ES-I3 (cell line): Measurements from ENCODE around the gene MAN2A2.

Experiments used
- H3K36me3 ChIP-seq: 2 replicates; pipeline ENCODE4 v1.6.1; 2013; ENCODE audit warnings: mild to moderate bottlenecking, low read length, control low read depth, moderate library complexity; ENCODE audit not compliant: insufficient read depth
- H3K4me1 ChIP-seq: 2 replicates; pipeline ENCODE4 v1.6.1; 2013; ENCODE audit warnings: mild to moderate bottlenecking, control low read depth, low read length; ENCODE audit not compliant: insufficient read depth
- H3K9ac ChIP-seq: 2 replicates; pipeline ENCODE4 v1.6.1; 2013; ENCODE audit warnings: low read depth, mild to moderate bottlenecking, low read length, moderate library complexity
- H3K9me3 ChIP-seq: 2 replicates; pipeline ENCODE4 v1.6.1; 2013; ENCODE audit warnings: mild to moderate bottlenecking, low read length, moderate library complexity; ENCODE audit not compliant: control insufficient read depth, insufficient read depth

The MAN2A2 gene

GRCh38 chr15:90939756-90940155, 36.7 kb downstream of the MAN2A2 start:
- Histone ChIP-seq H3K9me3 (no peaks in the 10 kb centered on the region), H3K9ac (no peak overlapping the region), H3K4me1 (no peaks in the 10 kb centered on the region), H3K36me3 (peaks cover 33% of the 10 kb centered on the region)

DNA sequence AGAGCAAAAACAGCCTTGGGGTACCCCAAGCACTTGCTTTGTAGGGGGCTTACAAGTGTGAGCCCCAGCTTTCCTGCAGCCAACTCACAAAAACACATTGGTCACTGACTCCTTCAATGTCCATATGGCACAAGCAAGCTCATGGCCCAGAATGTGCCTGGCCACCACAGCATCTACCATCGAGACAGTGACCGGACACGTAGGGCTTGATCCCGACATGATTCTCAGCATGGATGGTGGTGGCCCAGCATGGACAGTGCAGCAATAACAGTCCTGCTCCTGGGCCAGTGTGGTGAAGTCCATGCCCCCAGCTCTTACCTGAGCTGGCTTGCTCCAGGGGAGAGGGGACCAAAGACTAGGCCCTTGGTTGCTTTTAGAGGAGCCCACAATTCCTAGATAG, 37.9 kb downstream of the MAN2A2 start:
- H3K36me3 ChIP-seq: peaks cover 38% of the 10 kb centered on the region
- no peaks in the 10 kb centered on the region for H3K9me3 ChIP-seq
- H3K4me1 ChIP-seq: no peaks in the 10 kb centered on the region
- no peak overlapping the region for H3K9ac ChIP-seq

- H3K4me1 ChIP-seq: no peaks in the 10 kb centered on the region
- peaks cover 43% of the 10 kb centered on the region for H3K36me3 ChIP-seq
- no peak overlapping the region for H3K9ac ChIP-seq
- no peaks in the 10 kb centered on the region for H3K9me3 ChIP-seq
Measured at GRCh38 chr15:90942354-90943120, 39.4 kb downstream of the MAN2A2 start.

- H3K9me3 ChIP-seq: no peaks in the 10 kb centered on the region
- H3K36me3 ChIP-seq: peaks cover 32% of the 10 kb centered on the region
- no peak overlapping the region for H3K9ac ChIP-seq
Measured at GRCh38 chr15:90945091-90945490, 42.0 kb downstream of the MAN2A2 start.

GRCh38 chr15:90946538-90946937, 43.4 kb downstream of the MAN2A2 start:
- H3K4me1 ChIP-seq: no peaks in the 10 kb centered on the region
- H3K9ac ChIP-seq: no peak overlapping the region
- no peaks in the 10 kb centered on the region for H3K9me3 ChIP-seq
- peaks cover 27% of the 10 kb centered on the region for H3K36me3 ChIP-seq

More at GRCh38 chr15:90945091-90945490, 42.0 kb downstream of the MAN2A2 start:
- H3K4me1 ChIP-seq: no peaks in the 10 kb centered on the region

DNA sequence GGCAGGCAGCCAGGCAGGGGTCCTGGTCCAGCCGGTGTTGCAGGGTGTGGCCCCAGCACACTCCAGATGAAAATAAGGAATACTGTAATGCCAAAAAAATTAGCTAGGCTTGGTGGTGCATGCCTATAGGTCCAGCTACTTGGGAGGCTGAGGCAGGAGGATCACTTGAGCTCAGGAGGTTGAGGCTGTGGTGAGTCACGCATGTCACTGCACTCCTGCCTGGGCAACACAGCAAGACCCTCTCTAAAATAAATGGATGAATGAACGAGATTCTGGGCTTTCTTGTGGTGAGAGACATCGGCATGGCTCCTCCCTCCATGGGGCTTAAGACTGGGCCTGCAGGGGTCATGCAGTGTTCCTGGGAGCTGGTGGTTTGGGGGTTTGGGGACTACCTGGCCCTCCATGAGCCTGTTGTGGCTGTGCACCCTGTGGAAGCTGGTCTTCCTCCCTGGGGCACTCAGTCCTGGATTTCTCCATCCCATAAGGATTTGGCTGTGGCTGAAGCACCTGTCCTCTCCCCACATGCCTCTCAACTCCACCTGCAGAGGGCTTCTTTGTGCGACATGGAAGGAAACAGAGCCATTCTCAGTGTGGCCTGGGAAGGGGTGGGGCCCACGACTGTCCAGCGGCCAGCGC, 44.0 kb downstream of the MAN2A2 start:
- Histone ChIP-seq H3K9me3 (no peaks in the 10 kb centered on the region), H3K4me1 (no peaks in the 10 kb centered on the region), H3K9ac (no peak overlapping the region), H3K36me3 (peaks cover 31% of the 10 kb centered on the region)

DNA sequence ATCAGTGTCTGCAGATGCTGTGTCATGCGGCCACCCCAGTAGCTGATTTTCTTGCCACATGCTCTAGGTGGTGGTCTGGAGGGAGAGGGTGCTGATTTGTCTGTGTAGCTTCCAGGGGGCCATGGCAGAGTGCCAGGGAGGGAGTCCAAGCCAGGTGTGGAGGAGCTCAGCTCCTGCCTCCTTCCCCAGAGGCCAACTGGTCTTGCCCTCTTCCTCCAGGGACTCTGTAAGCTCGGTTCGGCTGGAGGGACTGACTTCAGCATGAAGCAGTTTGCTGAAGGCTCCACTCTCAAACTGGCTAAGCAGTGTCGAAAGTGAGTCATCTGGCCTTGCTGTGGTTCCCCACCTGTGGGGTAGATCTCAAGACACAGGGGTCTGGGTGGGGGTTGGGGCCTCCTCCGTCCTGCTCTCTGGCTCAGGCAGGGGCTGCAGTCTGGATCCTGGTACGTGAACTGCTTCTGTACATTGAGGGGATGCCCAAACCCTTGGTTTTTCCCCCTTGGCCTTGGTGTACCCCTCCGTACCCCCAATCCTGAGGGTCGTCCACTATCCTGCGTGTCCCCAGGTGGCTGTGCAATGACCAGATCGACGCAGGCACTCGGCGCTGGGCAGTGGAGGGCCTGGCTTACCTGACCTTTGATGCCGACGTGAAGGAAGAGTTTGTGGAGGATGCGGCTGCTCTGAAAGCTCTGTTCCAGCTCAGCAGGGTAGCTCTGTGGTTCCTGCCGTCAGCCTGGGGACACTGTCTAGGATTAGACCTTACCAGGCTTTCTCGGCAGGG, 44.7 kb downstream of the MAN2A2 start:
- Histone ChIP-seq H3K9me3 (no peaks in the 10 kb centered on the region), H3K9ac (no peak overlapping the region), H3K4me1 (no peaks in the 10 kb centered on the region), H3K36me3 (peaks cover 26% of the 10 kb centered on the region)

GRCh38 chr15:90948506-90948905, 45.4 kb downstream of the MAN2A2 start:
- peaks cover 26% of the 10 kb centered on the region for H3K36me3 ChIP-seq
- no peaks in the 10 kb centered on the region for H3K4me1 ChIP-seq
- no peak overlapping the region for H3K9ac ChIP-seq
- no peaks in the 10 kb centered on the region for H3K9me3 ChIP-seq

DNA sequence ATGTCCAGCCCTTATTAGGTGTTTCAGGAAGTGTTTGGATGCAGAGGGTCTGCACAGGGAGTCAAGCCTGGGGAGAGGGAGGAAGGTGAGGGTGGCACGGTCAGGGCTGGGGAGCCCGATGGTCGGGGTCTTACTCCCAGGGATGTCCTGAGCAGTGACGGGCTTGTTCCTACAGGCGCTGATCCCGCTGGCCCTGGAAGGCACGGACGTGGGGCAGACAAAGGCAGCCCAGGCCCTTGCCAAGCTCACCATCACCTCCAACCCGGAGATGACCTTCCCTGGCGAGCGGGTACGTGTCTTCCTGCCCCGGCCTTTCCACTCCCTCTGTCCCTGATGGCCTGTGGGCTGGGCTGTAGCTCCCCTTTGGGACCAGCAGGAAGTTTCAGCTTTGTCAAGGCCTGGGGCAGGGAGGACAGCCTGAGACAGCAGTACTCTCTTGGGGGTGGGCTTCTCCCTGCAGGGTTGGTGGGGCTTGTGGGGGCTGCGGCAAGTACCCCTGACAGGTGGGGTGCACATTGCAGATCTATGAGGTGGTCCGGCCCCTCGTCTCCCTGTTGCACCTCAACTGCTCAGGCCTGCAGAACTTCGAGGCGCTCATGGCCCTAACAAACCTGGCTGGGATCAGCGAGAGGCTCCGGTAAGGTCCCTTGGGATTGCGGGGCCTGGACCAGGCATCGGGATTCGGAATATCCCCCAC, 47.0 kb downstream of the MAN2A2 start:
- Histone ChIP-seq H3K36me3 (peaks cover 18% of the 10 kb centered on the region), H3K9me3 (no peaks in the 10 kb centered on the region), H3K4me1 (no peaks in the 10 kb centered on the region), H3K9ac (no peak overlapping the region)

DNA sequence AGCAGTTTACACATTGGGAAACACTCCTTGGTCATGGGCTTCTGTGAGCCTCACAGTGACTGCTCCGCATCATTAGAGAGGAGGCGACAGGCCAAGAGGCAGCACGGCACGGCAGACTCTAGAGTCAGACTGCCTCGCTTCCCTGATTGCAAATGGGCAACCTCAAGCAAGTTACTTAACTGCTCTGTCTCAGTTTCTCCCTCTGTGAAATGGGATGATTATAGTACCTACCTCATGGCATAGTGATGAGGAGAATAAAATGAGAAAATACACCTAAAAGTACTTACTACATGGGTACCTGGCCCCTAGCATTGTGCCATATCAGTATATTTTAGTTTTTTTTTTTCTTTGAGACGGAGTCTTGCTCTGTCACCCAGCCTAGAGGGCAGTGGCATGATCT, 47.6 kb downstream of the MAN2A2 start:
- H3K36me3 ChIP-seq: peaks cover 16% of the 10 kb centered on the region

GRCh38 chr15:90952901-90953677, 50.0 kb downstream of the MAN2A2 start:
- H3K9ac ChIP-seq: no peak overlapping the region
- peaks cover 4% of the 10 kb centered on the region; the same call in 1 of the 2 replicates for H3K4me1 ChIP-seq
- no peaks in the 10 kb centered on the region for H3K9me3 ChIP-seq
- H3K36me3 ChIP-seq: peaks cover 12% of the 10 kb centered on the region

More for the DNA sequence above, 47.6 kb downstream of the MAN2A2 start:
- Histone ChIP-seq H3K9me3 (no peaks in the 10 kb centered on the region), H3K4me1 (no peaks in the 10 kb centered on the region), H3K9ac (no peak overlapping the region)

GRCh38 chr15:90953947-90954711, 51.0 kb downstream of the MAN2A2 start:
- Histone ChIP-seq H3K36me3 (peaks cover 12% of the 10 kb centered on the region; the same call in 1 of the 2 replicates), H3K9ac (0 out of 2 replicates have a peak overlapping the region, but pooled peaks have one; percentile 68), H3K4me1 (peaks cover 4% of the 10 kb centered on the region; the same call in 1 of the 2 replicates), H3K9me3 (no peaks in the 10 kb centered on the region)
